Right lobe of liver (tissue), 6 donors: ENCODE results near the gene ACTG2. TPM values are rescaled to one million over a fixed set of nuclear protein-coding genes. Genes with fewer than 3 reads are reported as not detected.

Experiments used
- ATAC-seq, 4 donors: fragments of 200-7000 bp; cut with Tn5 transposase; one replicate each; pipeline ENCODE4 v1.9.1; 2020; ENCODE audit warnings: mild to moderate bottlenecking in 4 of 4, moderate library complexity in 4 of 4
- DNase-seq, 3 donors: peaks; one replicate each; pipeline ENCODE4 v3.0.0-alpha.2; 2020
- H3K27ac ChIP-seq, 3 donors: fragments of 200-600 bp; one replicate each; pipeline ENCODE4 v1.8.0; 2022
- H3K27me3 ChIP-seq, 2 donors: fragments of 200-600 bp; one replicate each; pipeline ENCODE4 v1.8.0; 2022
- H3K36me3 ChIP-seq, 4 donors: fragments of 200-600 bp; sonication (generic) in 1 of 4; one replicate each; pipeline versions ENCODE4 v1.5.1 to v1.8.0; 2017 to 2022; ENCODE audit warnings: control low read depth in 1 of 4
- H3K4me1 ChIP-seq, 4 donors: fragments of 200-600 bp; sonication (generic) in 1 of 4; one replicate each; pipeline versions ENCODE4 v1.5.1 to v1.8.0; 2017 to 2022; ENCODE audit warnings: control low read depth in 1 of 4
- H3K4me3 ChIP-seq, 3 donors: fragments of 200-600 bp; one replicate each; pipeline ENCODE4 v1.8.0; 2022
- H3K9me3 ChIP-seq, 4 donors: fragments of 200-600 bp; sonication (generic) in 1 of 4; one replicate each; pipeline versions ENCODE4 v1.5.1 to v1.8.0; 2017 to 2022; ENCODE audit warnings: control low read depth in 1 of 4
- POLR2A ChIP-seq: fragments of 450-650 bp; IDR thresholded peaks from one replicate; pipeline ENCODE4 v1.6.1; 2017; ENCODE audit warnings: antibody characterized with exemption, mild to moderate bottlenecking
- WGBS: methylation state at CpG from one replicate; pipeline ENCODE4 v1.1.6; 2018; ENCODE audit warnings: low coverage, low lambda C conversion rate; ENCODE audit not compliant: insufficient coverage; ENCODE audit errors: missing lambda C conversion rate; 5-methylcytosine and 5-hydroxymethylcytosine counted together
- intact Hi-C, 2 donors: fragments of 100-400 bp; cut with DNase I; formaldehyde crosslinking; loops; one replicate each; pipeline versions ENCODE4 v1.11.2 to v1.14.1; 2022
- total RNA-seq, 6 experiments: library from RNA; depleted of rRNA in 2 of 6; stranded (reverse); fragments of >200 nt in 2 of 6; fragmentation: NEBNext Ultra II Directional in 3 of 6; extraction: Animal tissue kit (Norgen Biotek cat#: 25700) in 3 of 6; gene quantifications; one replicate each; pipeline versions ENCODE4 v1.1.0 to v1.2.4, GENCODE V29; 2016 to 2023
- TF ChIP-seq, protein P1 (sequence below), 4 donors: fragments of 200-600 bp in 3 of 4; fragments of 450-650 bp in 1 of 4; IDR thresholded peaks; one replicate each; pipeline versions ENCODE4 v1.5.1 to v1.8.0; 2016 to 2022; ENCODE audit warnings: antibody characterized with exemption in 4 of 4, mild to moderate bottlenecking in 2 of 4
- donor health status: DM: no; HTN: yes; CAD: no.
- donor health status: DM: no; HTN: no; CAD: no.
- donor health status: DM: no; HTN: no; CAD: no.
- donor health status: DM: no; HTN: yes; CAD: no.
- donor health status: DM: no; HTN: yes; CAD: no.

ACTG2 gene
- total RNA-seq, 6 experiments from 2014 or later = 0.39 to 12.8 (median 1.1) TPM

DNA sequence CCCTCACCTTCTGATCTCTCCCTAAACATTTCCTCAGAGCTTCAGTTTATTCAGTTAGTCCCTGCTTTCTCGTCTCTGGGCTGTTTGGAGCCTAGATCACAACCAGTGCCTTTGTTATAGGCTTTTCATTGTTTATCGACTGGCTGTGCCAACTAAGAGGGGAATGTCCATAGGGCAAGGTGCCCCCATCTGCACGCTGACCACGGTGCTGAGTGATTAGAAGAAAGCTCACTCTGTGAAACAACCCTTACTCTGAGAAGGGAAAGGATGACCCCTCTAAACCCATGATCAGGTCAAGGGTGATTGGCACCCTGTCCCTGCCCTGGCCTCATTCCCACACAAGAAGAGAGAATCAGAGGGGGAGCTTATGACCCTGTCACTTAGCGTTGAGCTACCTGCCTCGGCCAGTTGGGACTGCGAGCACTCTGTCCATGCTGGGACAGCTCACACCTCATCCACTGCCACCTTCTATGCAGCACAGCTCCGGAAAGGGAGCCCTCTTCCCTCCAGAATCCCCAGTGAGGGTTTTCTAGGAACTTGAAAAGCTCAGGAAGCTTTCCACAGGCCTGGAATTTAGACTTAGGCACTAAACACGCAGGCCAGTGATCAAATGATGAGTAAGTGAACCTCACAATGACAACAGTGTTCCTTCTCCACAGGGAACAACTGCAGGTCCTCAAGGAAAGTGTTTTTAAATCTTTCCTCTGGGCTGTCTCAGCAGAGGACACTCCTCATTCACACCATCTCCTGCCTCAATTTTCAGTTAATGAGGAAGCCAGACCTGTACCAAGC, 2.3 kb upstream of the ACTG2 start:
- Histone ChIP-seq H3K27ac (no peak overlapping the region), H3K4me3 (no peak overlapping the region), H3K36me3 (no peaks in the 10 kb centered on the region), H3K9me3 (no peaks in the 10 kb centered on the region), H3K4me1 (no peaks in the 10 kb centered on the region), H3K27me3 (no peaks in the 10 kb centered on the region)
- no peak for DNase-seq
- TF ChIP-seq, protein P1, sequence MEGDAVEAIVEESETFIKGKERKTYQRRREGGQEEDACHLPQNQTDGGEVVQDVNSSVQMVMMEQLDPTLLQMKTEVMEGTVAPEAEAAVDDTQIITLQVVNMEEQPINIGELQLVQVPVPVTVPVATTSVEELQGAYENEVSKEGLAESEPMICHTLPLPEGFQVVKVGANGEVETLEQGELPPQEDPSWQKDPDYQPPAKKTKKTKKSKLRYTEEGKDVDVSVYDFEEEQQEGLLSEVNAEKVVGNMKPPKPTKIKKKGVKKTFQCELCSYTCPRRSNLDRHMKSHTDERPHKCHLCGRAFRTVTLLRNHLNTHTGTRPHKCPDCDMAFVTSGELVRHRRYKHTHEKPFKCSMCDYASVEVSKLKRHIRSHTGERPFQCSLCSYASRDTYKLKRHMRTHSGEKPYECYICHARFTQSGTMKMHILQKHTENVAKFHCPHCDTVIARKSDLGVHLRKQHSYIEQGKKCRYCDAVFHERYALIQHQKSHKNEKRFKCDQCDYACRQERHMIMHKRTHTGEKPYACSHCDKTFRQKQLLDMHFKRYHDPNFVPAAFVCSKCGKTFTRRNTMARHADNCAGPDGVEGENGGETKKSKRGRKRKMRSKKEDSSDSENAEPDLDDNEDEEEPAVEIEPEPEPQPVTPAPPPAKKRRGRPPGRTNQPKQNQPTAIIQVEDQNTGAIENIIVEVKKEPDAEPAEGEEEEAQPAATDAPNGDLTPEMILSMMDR (IDR thresholded peaks at IDR 0.05) = no peak
- ATAC-seq = no peak
- WGBS = 70% methylated on average over 5 of the region's 9 CpGs
- intact Hi-C loops = no loop called here

DNA sequence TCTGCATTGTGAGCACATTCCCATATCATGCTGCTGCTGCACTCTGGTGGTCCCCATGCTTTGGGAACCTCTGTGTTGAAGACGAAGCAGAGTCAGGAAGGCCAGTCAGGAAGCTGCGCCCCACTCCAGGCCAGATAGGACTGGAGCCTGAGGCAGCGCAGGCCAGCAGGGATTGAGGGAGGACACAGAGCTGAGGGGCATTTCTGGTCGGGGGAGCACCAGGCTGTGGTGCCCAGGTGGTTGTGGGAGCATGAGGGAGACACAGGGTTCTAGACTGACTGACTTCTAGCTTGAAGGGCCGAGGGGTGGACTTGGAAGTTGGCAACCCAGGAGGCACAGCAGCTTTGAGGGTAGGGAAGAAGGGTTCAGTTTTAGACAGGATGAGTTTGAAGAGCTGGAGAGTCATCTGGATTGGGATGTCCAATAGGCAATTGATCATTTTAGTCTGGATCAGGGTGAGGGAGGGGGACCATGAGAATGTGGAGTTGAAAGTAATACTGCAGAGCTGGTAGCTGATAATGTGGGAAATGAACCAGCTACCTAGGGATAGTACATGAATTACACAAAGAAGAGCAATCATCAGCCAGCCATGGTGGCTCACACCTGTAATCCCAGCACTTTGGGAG, 1.4 kb upstream of the ACTG2 start:
- H3K4me3 ChIP-seq = no peak overlapping the region
- no peaks in the 10 kb centered on the region for H3K36me3 ChIP-seq
- H3K9me3 ChIP-seq = no peaks in the 10 kb centered on the region
- no peaks in the 10 kb centered on the region for H3K4me1 ChIP-seq
- 90% methylated on average over 4 of the region's 5 CpGs for WGBS
- intact Hi-C loops = no loop called here
- TF ChIP-seq POLR2A = no peak
- TF ChIP-seq, protein P1 (IDR thresholded peaks at IDR 0.05) = no peak
- no peak for DNase-seq
- ATAC-seq = no peak
- H3K27me3 ChIP-seq = no peaks in the 10 kb centered on the region
- no peak overlapping the region for H3K27ac ChIP-seq

DNA sequence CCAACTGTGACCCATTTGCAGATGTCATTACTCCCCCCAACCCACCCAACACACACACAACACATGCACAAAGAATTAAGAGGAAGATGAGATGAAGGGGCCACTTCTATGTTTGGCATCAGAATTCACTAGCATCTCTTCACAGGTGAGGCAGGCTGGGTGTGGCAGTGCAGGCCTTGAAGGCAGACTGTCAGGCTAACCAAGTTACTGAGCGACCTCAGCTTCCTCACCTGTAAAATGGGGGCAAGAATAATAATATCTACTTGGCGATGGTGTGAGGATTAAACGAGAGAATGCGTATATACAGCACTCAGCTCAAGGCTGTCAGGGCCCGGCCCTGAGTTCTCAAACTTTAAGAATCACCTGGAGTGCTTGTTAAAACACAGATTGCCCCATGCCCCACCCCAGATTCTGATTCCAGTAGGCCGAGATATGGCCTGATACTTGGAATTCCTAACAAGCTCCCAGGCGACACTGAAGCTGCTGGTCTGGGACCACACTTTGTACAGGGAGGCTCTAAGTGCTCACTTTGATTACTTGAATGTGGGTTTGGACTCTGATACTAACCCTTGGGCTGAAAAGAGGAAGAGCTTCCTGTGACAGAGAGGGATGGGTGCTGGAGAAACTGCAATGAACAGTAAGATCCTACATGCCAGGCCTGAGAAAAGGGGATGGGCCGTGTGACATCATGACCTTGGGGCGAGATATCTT, 1.1 kb downstream of the ACTG2 start:
- intact Hi-C loops = no loop called here
- Histone ChIP-seq H3K27ac (no peak overlapping the region), H3K9me3 (no peaks in the 10 kb centered on the region), H3K27me3 (no peaks in the 10 kb centered on the region), H3K36me3 (no peaks in the 10 kb centered on the region), H3K4me1 (no peaks in the 10 kb centered on the region), H3K4me3 (no peak overlapping the region)
- ATAC-seq (no peak), DNase-seq (no peak)
- WGBS = 74% methylated on average over 7 of the region's 9 CpGs
- TF ChIP-seq, protein P1 (IDR thresholded peaks at IDR 0.05) = no peak
- no peak for TF ChIP-seq POLR2A

DNA sequence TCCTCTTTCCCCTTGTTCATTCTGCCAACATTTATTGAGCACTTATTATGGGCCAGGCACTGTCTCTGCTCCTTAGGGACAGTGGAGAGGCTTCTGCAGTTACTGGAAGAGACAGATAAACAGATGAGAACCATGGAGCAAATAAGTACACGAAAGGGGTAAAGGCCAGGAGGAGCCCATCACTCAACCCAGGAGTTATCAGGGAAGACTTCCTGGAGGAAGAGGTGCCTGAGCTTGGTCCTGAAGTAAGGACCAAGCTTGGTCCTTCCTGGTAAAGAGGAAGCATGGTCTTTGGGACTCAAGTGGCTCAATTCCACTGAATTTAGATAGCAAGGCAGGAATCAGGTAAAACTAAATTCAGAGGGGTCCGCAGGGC, 1.7 kb downstream of the ACTG2 start:
- intact Hi-C loops = no loop called here
- no peak for DNase-seq
- Histone ChIP-seq H3K9me3 (no peaks in the 10 kb centered on the region), H3K27me3 (no peaks in the 10 kb centered on the region), H3K4me1 (no peaks in the 10 kb centered on the region), H3K4me3 (no peak overlapping the region), H3K27ac (no peak overlapping the region), H3K36me3 (no peaks in the 10 kb centered on the region)
- TF ChIP-seq POLR2A = no peak
- TF ChIP-seq, protein P1 (IDR thresholded peaks at IDR 0.05) = no peak
- ATAC-seq = no peak
- 67% methylated on average over 2 of the region's 2 CpGs for WGBS
